ENCODE measurements around the gene CES2.

CES2 gene

GRCh38 chr16:66976746-66977145 is 41.4 kb downstream of the CES2 start:
- no peaks in the 10 kb centered on the region for H3F3A ChIP-seq (ENCODE audit: insufficient read depth, low read length)
- no peak for TF ChIP-seq CTCF (IDR thresholded peaks at IDR 0.05; ENCODE audit: low read length)
- no peak for TF ChIP-seq EZH2 (IDR thresholded peaks at IDR 0.05; ENCODE audit: borderline replicate concordance, low read length)
- no peaks in the 10 kb centered on the region for H3K36me3 ChIP-seq (ENCODE audit: insufficient read depth, low read length)
- peaks cover 2% of the 10 kb centered on the region; the same call in 1 of the 2 replicates for H3K27me3 ChIP-seq (ENCODE audit: insufficient read depth, low read length)
- no peaks in the 10 kb centered on the region for H4K20me1 ChIP-seq (ENCODE audit: insufficient read depth, low read length)
- H3K9ac ChIP-seq (ENCODE audit: low read length): no peak overlapping the region
- H3K79me2 ChIP-seq (ENCODE audit: insufficient read depth, low read length): no peaks in the 10 kb centered on the region
- H3K9me2 ChIP-seq (ENCODE audit: low read depth, low read length): no peaks in the 10 kb centered on the region
- H3K4me2 ChIP-seq (ENCODE audit: low read length): no peak overlapping the region
- H3K27ac ChIP-seq (ENCODE audit: low read depth, low read length, poor library complexity, severe bottlenecking): no peak overlapping the region
- H3K4me3 ChIP-seq (ENCODE audit: low read depth, low read length, poor library complexity, severe bottlenecking): no peak overlapping the region
- no peaks in the 10 kb centered on the region for H3K4me1 ChIP-seq (ENCODE audit: insufficient read depth, low read length, severe bottlenecking)
- H2AFZ ChIP-seq (ENCODE audit: low read length): no peak overlapping the region
- H3K9me3 ChIP-seq (ENCODE audit: low read length): no peaks in the 10 kb centered on the region

GRCh38 chr16:66977341-66978113 is 42.2 kb downstream of the CES2 start:
- Histone ChIP-seq H3K79me2 (ENCODE audit: insufficient read depth, low read length) (no peaks in the 10 kb centered on the region), H3K9me3 (ENCODE audit: low read length) (no peaks in the 10 kb centered on the region), H3K4me1 (ENCODE audit: insufficient read depth, low read length, severe bottlenecking) (no peaks in the 10 kb centered on the region), H3K4me2 (ENCODE audit: low read length) (no peak overlapping the region), H2AFZ (ENCODE audit: low read length) (no peak overlapping the region), H3K27ac (ENCODE audit: low read depth, low read length, poor library complexity, severe bottlenecking) (no peak overlapping the region), H3K4me3 (ENCODE audit: low read depth, low read length, poor library complexity, severe bottlenecking) (no peak overlapping the region), H3K27me3 (ENCODE audit: insufficient read depth, low read length) (peaks cover 2% of the 10 kb centered on the region; the same call in 1 of the 2 replicates), H3K9me2 (ENCODE audit: low read depth, low read length) (no peaks in the 10 kb centered on the region), H4K20me1 (ENCODE audit: insufficient read depth, low read length) (no peaks in the 10 kb centered on the region), H3F3A (ENCODE audit: insufficient read depth, low read length) (no peaks in the 10 kb centered on the region), H3K36me3 (ENCODE audit: insufficient read depth, low read length) (no peaks in the 10 kb centered on the region), H3K9ac (ENCODE audit: low read length) (no peak overlapping the region)
- TF ChIP-seq EZH2 (IDR thresholded peaks at IDR 0.05; ENCODE audit: borderline replicate concordance, low read length): no peak
- peak; percentile 95 for TF ChIP-seq CTCF (IDR thresholded peaks at IDR 0.05; ENCODE audit: low read length)

GRCh38 chr16:66979011-66979717 is 43.8 kb downstream of the CES2 start:
- no peaks in the 10 kb centered on the region for H4K20me1 ChIP-seq (ENCODE audit: insufficient read depth, low read length)
- TF ChIP-seq CTCF (IDR thresholded peaks at IDR 0.05; ENCODE audit: low read length): no peak
- no peak for TF ChIP-seq EZH2 (IDR thresholded peaks at IDR 0.05; ENCODE audit: borderline replicate concordance, low read length)
- no peaks in the 10 kb centered on the region for H3K36me3 ChIP-seq (ENCODE audit: insufficient read depth, low read length)
- H2AFZ ChIP-seq (ENCODE audit: low read length): no peak overlapping the region
- no peak overlapping the region for H3K4me3 ChIP-seq (ENCODE audit: low read depth, low read length, poor library complexity, severe bottlenecking)
- no peak overlapping the region for H3K4me2 ChIP-seq (ENCODE audit: low read length)
- no peaks in the 10 kb centered on the region for H3K9me2 ChIP-seq (ENCODE audit: low read depth, low read length)
- H3K9me3 ChIP-seq (ENCODE audit: low read length): no peaks in the 10 kb centered on the region
- H3F3A ChIP-seq (ENCODE audit: insufficient read depth, low read length): no peaks in the 10 kb centered on the region
- no peaks in the 10 kb centered on the region for H3K27me3 ChIP-seq (ENCODE audit: insufficient read depth, low read length)
- no peak overlapping the region for H3K27ac ChIP-seq (ENCODE audit: low read depth, low read length, poor library complexity, severe bottlenecking)
- no peak overlapping the region for H3K9ac ChIP-seq (ENCODE audit: low read length)
- no peaks in the 10 kb centered on the region for H3K79me2 ChIP-seq (ENCODE audit: insufficient read depth, low read length)
- no peaks in the 10 kb centered on the region for H3K4me1 ChIP-seq (ENCODE audit: insufficient read depth, low read length, severe bottlenecking)
